ENCODE data around the gene KRT74.

KRT74 gene

DNA sequence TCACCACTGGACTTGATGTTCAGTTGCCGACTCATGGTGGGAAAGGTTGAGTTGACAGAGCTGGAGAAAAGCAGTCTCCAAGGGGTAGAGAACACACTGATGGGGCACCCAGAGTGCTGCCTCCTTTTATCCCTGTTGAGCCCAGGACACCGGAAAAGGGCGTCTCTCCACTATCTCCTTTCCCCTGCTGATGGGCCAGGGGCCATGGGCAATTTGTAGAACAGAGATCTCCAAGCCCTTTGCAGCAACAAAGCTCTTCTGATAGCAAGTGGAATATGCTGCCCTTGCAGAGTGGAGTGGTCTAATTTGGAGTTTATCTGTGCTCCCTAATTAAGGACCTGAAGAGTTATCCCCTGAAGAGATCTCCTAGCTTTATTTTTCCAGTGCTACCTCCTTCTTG lies at the start of gene KRT74:
KRT74 (minus strand) TSS at position 101 of the 400 bp plus-strand sequence; CDS start at position 35, 66 bp downstream.
- DNase-seq: no peak

DNA sequence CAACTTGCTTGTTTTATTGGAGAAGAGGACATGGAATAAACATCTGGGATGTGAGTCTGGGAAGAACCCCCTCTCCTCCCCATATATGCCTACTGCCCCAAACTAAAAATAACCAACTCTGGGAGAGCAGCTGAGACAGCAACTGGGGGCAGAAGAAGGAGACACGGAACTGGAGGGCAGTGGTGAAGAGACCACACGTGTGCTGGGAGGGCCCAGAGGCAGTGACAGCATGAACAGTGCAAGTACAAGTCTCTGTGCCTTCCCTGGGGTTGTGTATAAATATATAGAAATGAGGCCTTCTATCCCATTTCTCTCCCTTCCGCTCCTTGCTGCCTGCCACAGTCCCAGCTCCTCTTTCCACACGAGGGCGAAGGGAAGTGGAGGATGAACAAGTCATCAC lies 48.7 kb upstream of the KRT74 start:
- DNase-seq: no peak

DNA sequence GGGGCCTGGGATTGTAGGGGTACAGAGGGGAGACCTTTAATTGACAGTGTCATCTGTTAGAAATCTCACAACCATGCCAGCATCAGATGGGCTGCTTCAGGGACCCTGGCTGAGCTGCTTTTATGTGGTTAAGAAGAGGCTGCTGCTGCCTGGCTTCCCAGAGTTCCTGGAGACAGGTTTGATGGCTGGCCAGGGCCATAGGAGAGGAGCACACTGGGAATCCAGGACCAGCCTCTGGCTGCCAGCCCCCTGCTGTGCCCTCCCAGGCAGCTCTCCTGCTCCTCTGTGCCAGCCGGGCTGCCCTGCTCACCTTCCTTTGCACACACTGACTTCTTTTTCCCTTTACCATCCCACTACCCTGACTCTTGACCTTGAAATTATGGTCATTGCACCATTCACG lies 45.2 kb upstream of the KRT74 start:
- DNase-seq: no peak

GRCh38 chr12:52618216-52618615 lies 44.6 kb upstream of the KRT74 start, which contains the start of gene KRT73:
KRT73 (minus strand) TSS chr12:52618559; CDS start chr12:52618524, 35 bp downstream.
- no peak for DNase-seq

- DNase-seq: no peak
Observed at GRCh38 chr12:52617403-52617785, 43.8 kb upstream of the KRT74 start.

- DNase-seq: no peak
Observed at GRCh38 chr12:52616680-52617402, 43.2 kb upstream of the KRT74 start.

DNA sequence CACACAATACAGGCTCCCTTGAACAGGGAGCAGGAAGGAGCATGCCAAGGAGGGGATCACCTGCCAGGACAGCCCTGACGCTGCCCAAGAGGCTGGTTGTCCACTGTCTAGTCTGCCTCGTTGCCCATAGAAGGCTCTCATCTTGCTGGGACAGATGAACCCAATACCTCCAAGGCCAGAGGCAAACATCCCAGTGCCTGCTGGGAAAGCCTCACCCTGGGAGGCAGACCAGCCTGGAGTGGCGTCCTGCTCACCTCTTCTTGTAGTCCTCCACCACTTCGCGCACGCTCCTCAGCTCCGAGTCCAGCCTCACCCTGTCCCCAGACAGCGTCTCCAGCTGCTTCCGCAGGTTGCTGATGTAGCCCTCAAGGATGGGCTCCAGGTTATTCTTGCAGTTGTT lies 42.3 kb upstream of the KRT74 start:
- no peak for DNase-seq

DNA sequence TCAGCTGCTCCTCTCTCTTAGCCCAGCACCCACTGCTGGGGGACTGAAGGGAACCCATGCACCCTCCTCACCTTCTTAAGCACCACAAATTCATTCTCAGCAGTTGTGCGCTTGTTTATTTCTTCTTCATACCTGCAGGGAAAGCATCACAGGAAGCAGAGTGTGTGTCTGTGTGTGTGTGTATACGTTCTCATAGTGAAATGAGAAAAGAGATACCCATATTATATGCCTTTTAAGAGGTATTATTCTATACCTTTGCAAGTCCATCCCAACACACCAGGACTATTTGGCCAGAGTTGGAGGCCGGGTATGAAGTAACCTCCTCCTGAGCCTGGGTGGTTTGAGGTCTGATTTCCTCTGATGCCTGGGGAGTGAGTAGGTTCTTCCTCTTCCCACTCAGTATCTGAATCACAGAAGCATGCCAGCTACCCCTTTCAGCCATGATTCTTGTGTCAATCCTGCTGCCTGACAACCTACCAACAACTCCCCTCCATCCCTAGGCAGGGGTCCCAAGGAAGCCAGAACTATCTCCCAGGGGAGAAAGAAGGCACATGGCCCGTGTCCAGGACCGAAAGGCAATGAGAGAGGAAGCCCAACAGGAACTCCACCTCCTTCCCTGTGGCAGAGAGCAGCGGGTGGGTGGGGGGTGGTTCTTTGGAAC lies 41.7 kb upstream of the KRT74 start:
- no peak for DNase-seq

- DNase-seq: no peak
Observed at GRCh38 chr12:52614381-52615207, 41.0 kb upstream of the KRT74 start.

- no peak for DNase-seq
Observed at GRCh38 chr12:52613384-52614030, 39.9 kb upstream of the KRT74 start.

DNA sequence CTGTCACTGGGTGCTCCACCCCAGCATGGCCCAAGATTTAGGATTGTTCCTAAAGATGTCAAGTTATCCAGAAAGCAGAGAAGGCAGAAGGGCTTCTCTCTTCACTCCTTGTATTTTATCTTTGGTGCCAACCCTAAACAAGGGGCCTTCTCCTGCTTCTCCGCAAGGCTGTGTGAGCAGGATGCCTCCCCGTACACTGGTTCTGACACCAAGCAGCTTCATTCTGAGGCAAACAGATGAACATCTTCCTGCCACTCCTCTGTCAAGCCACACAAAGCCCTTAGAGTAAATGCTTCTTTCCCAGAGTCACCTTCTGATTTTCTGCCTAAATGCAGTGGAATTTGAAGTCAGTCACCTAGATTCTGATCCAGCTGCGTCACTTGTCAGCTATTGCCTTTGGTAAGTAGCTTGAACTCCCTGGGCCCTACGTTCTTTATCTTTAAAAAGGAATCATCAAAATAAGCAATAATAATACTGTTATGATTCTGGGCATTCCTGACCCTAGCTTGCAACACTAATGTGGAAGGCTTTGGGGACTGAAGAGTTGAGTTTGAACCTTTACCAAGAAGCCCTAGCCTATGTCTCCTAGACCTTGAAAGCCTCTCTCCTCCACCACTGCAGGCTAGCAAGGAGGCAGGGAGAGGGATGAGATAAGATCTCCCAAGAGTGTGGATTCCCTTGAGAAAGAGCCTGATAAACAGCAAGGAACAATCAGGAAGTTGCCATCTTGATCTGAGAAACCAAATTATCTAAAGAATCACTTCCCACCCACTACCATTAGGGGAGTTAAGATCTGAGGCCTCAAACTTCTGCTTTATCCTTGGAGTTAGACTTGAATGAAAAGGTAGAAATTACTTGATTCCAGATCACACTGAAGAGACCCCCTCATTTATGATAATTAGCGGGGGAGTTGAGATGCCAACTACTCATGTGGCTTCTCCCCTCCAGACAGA lies 39.1 kb upstream of the KRT74 start:
- no peak for DNase-seq

GRCh38 chr12:52611080-52611468 lies 37.4 kb upstream of the KRT74 start:
- no peak for DNase-seq

DNA sequence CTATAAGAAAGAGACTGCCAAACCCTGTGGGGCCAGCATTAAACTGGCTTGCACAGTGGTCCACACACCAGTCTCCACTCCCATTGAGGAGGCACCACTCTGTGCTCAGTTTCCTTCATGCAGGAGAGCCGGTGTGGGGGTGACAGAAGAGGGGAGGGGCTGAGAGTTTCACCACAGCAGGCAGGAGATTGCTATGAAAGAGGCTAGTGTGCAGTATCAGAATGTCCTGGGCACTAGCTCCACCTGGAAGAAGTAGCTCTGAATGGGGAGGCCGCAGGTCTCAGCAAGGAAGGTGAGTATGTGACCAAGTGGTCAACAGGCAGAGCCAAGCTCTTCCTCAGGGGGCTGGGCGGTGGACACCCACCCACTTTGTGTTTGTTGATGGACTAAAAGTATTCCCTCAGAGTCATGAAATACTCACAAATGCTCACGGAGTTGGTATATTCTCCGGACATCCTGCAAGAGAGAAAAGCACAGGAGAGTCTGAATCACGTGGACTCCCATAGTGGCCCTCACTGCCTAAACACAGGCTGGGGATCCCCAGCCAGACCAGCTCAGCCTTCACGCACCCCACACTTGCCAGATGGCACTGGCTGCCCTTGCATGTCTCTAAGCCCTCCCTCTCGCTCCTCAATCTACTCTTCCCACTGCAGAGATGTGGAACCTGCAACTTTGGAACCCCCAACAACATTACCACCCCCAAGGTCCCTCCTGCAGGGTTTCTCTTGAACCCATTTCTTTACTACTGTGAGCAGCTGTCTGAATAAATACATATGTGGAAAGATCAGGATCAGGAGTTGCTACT lies 35.4 kb upstream of the KRT74 start:
- no peak for DNase-seq

GRCh38 chr12:52608161-52608560 lies 34.5 kb upstream of the KRT74 start:
- DNase-seq: no peak

DNA sequence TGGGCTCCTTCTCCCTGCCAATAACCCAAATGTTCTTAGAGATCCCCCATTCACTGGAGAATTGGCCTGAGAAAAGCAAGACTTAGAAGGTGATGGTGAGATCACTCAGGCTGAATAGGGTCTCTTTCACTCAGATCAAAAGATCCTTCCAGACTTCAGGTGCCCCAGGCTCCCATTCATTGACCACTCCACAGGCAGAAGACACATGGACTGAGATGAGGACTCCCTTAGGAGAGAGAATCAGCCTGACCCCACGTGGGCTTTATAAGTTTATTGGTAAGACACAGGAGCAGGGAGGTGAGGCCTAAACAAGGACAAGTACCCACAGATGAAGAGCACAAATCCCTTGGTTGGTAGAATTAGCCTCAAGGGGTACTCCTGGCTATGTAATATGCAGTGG lies 33.7 kb upstream of the KRT74 start:
- no peak for DNase-seq

DNA sequence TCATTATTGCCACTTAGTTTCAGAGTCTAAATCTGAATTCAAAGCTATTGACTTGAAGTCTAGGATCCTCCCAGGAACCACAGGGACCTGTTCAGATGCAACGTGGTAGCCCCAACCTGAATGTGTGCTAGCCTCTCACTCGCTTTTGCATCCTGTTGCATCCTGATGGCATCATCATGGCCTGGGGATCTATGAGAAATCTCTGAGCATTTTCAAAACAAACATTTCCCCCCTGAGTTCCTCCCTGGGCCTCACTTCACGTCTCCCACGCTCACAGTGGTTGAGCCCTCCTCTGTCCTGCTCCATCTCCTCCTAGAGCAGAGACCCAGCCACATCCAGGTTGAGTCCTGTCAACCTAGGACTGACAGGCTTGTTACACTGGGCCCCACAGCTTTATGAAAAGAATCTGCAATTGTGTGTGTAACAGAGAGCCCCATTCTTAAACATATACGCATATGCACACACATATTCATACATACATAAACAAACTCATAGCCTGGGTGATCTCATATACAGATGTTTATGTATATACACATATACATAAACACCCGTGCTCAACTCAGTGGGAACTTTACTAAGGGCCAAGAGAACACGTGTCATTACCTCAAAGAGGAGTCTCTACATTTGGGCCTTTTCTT lies 33.1 kb upstream of the KRT74 start:
- DNase-seq: no peak

- no peak for DNase-seq
Observed at GRCh38 chr12:52606096-52606495, 32.5 kb upstream of the KRT74 start.

GRCh38 chr12:52605542-52605941 lies 31.9 kb upstream of the KRT74 start:
- no peak for DNase-seq

- no peak for DNase-seq
Observed at GRCh38 chr12:52604859-52605258, 31.2 kb upstream of the KRT74 start.

GRCh38 chr12:52603314-52603713 lies 29.7 kb upstream of the KRT74 start:
- DNase-seq: no peak

DNA sequence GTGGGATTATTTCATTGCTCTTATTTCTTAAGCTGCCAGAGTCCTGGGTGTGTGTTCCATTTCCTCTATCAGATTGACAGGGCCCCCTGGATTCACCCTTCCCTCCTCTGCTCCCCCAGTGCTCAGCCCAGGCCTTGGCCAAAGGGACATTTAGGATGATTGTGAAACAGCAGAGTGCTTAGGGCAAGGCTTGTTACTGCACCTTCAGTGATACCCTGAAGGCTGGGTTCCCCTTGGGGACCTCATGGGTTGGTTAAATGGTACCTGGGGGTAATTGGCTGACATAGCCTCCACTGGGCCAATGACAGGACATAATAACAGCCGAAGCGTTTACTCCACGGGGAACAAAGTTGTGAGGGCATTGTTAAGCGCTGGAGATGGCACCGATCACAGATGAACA lies 28.9 kb upstream of the KRT74 start:
- no peak for DNase-seq
